Thymus (tissue), 11 donors: ENCODE measurements around the gene SPATC1L. TPM values are rescaled to one million over a fixed set of nuclear protein-coding genes. Genes with fewer than 3 reads are reported as not detected.

Experiments
- DNase-seq, 9 donors: peaks; one replicate each; pipeline ENCODE4 v3.0.0-alpha.2; 2013; ENCODE audit warnings: low spot score in 9 of 9, low read depth in 6 of 9, missing footprints in 1 of 9
- H3K27ac ChIP-seq, 2 donors: one replicate each; pipeline ENCODE4 v1.5.1; 2013; ENCODE audit warnings: control low read depth in 1 of 2, low read depth in 1 of 2, low read length in 1 of 2, mild to moderate bottlenecking in 1 of 2, moderate library complexity in 1 of 2
- H3K27me3 ChIP-seq, 2 donors: one replicate each; pipeline ENCODE4 v1.5.1; 2013; ENCODE audit warnings: low read length in 1 of 2; ENCODE audit not compliant: control insufficient read depth in 2 of 2, insufficient read depth in 1 of 2
- H3K36me3 ChIP-seq, 2 donors: one replicate each; pipeline ENCODE4 v1.5.1; 2013; ENCODE audit warnings: low read length in 1 of 2, mild to moderate bottlenecking in 1 of 2, moderate library complexity in 1 of 2; ENCODE audit not compliant: control insufficient read depth in 2 of 2, insufficient read depth in 2 of 2
- H3K4me1 ChIP-seq, 2 donors: one replicate each; pipeline ENCODE4 v1.5.1; 2013; ENCODE audit warnings: low read length in 2 of 2; ENCODE audit not compliant: control insufficient read depth in 2 of 2, insufficient read depth in 2 of 2
- H3K4me3 ChIP-seq, 2 donors: one replicate each; pipeline ENCODE4 v1.5.1; 2013; ENCODE audit warnings: low read length in 2 of 2, control low read depth in 1 of 2, mild to moderate bottlenecking in 1 of 2
- H3K9me3 ChIP-seq, 2 donors: one replicate each; pipeline ENCODE4 v1.5.1; 2013; ENCODE audit warnings: low read length in 1 of 2, mild to moderate bottlenecking in 1 of 2; ENCODE audit not compliant: control insufficient read depth in 2 of 2, insufficient read depth in 1 of 2
- WGBS: extraction: QIAGEN DNeasy Blood & Tissue Kit; methylation state at CpG from one replicate; pipeline ENCODE4 v1.1.7; 2013; 5-methylcytosine and 5-hydroxymethylcytosine counted together
- polyA plus RNA-seq: library from polyadenylated mRNA; stranded (reverse); fragments of 200-250 nt; gene quantifications from one replicate; pipeline ENCODE4 v1.2.3, GENCODE V29; 2013
- total RNA-seq: library from RNA; stranded (reverse); fragments of 120-200 nt; gene quantifications from one replicate; pipeline ENCODE4 v1.2.4, GENCODE V29; 2013
- donor health status: healthy.

SPATC1L gene
- total and polyA plus RNA-seq, 2 donors, result 4.8 to 9.6 TPM

GRCh38 chr21:46131838-46132651 lies 52.2 kb downstream of the SPATC1L start:
- Histone ChIP-seq H3K27me3 (no peaks in the 10 kb centered on the region), H3K36me3 (no peaks in the 10 kb centered on the region), H3K4me3 (no peak overlapping the region), H3K9me3 (no peaks in the 10 kb centered on the region), H3K4me1 (no peaks in the 10 kb centered on the region), H3K27ac (no peak overlapping the region)
- DNase-seq, result no peak
- 96% methylated on average over 85 of the region's 85 CpGs for whole genome bisulfite sequencing

- no peaks in the 10 kb centered on the region for H3K9me3 ChIP-seq
- H3K4me3 ChIP-seq, result no peak overlapping the region
- H3K36me3 ChIP-seq, result no peaks in the 10 kb centered on the region
- no peak for DNase-seq
- no peak overlapping the region for H3K27ac ChIP-seq
- no peaks in the 10 kb centered on the region for H3K27me3 ChIP-seq
- WGBS, result 93% methylated on average over 4 of the region's 4 CpGs
- no peaks in the 10 kb centered on the region for H3K4me1 ChIP-seq
These were observed 52.7 kb downstream of the SPATC1L start for GRCh38 chr21:46131588-46131837.

GRCh38 chr21:46130831-46131587 lies 53.2 kb downstream of the SPATC1L start:
- H3K36me3 ChIP-seq, result no peaks in the 10 kb centered on the region
- H3K4me3 ChIP-seq, result no peak overlapping the region
- no peak for DNase-seq
- WGBS, result 81% methylated on average over 22 of the region's 22 CpGs
- no peaks in the 10 kb centered on the region for H3K4me1 ChIP-seq
- H3K27me3 ChIP-seq, result no peaks in the 10 kb centered on the region
- H3K27ac ChIP-seq, result no peak overlapping the region
- H3K9me3 ChIP-seq, result no peaks in the 10 kb centered on the region

- no peak overlapping the region for H3K27ac ChIP-seq
- no peaks in the 10 kb centered on the region for H3K36me3 ChIP-seq
- WGBS, result 95% methylated on average over 27 of the region's 27 CpGs
- no peak overlapping the region for H3K4me3 ChIP-seq
- no peaks in the 10 kb centered on the region for H3K4me1 ChIP-seq
- H3K27me3 ChIP-seq, result no peaks in the 10 kb centered on the region
- H3K9me3 ChIP-seq, result no peaks in the 10 kb centered on the region
- no peak for DNase-seq
These were observed 54.2 kb downstream of the SPATC1L start for GRCh38 chr21:46129846-46130651.

GRCh38 chr21:46128933-46129571 lies 55.2 kb downstream of the SPATC1L start:
- Histone ChIP-seq H3K4me1 (no peaks in the 10 kb centered on the region), H3K27me3 (no peaks in the 10 kb centered on the region), H3K27ac (no peak overlapping the region), H3K4me3 (no peak overlapping the region), H3K36me3 (no peaks in the 10 kb centered on the region), H3K9me3 (no peaks in the 10 kb centered on the region)
- no peak for DNase-seq
- 96% methylated on average over 45 of the region's 45 CpGs for WGBS

GRCh38 chr21:46128106-46128932 lies 55.9 kb downstream of the SPATC1L start:
- no peak overlapping the region for H3K27ac ChIP-seq
- no peaks in the 10 kb centered on the region for H3K36me3 ChIP-seq
- H3K9me3 ChIP-seq, result no peaks in the 10 kb centered on the region
- no peak for DNase-seq
- 88% methylated on average over 23 of the region's 23 CpGs for WGBS
- no peaks in the 10 kb centered on the region for H3K4me1 ChIP-seq
- no peak overlapping the region for H3K4me3 ChIP-seq
- no peaks in the 10 kb centered on the region for H3K27me3 ChIP-seq

GRCh38 chr21:46127239-46128105 lies 56.8 kb downstream of the SPATC1L start:
- no peaks in the 10 kb centered on the region for H3K27me3 ChIP-seq
- no peak overlapping the region for H3K4me3 ChIP-seq
- 91% methylated on average over 40 of the region's 40 CpGs for WGBS
- H3K4me1 ChIP-seq, result no peaks in the 10 kb centered on the region
- DNase-seq, result no peak
- no peaks in the 10 kb centered on the region for H3K36me3 ChIP-seq
- H3K27ac ChIP-seq, result no peak overlapping the region
- no peaks in the 10 kb centered on the region for H3K9me3 ChIP-seq
